IPS-20b (cell line): ENCODE measurements around the gene NPAS3.

Source experiments
- H3K27ac ChIP-seq: one replicate; pipeline ENCODE4 v1.5.1; 2013; ENCODE audit warnings: low read length
- H3K27me3 ChIP-seq: 2 replicates; pipeline ENCODE4 v1.6.1; 2013; ENCODE audit warnings: mild to moderate bottlenecking, low read length, inconsistent platforms; ENCODE audit not compliant: insufficient read depth
- H3K36me3 ChIP-seq: 2 replicates; pipeline ENCODE4 v1.6.1; 2013; ENCODE audit warnings: low read depth, mild to moderate bottlenecking, inconsistent platforms, low read length, moderate library complexity; ENCODE audit not compliant: insufficient read depth
- H3K4me1 ChIP-seq: 2 replicates; pipeline ENCODE4 v1.6.1; 2013; ENCODE audit warnings: mild to moderate bottlenecking, control low read depth, inconsistent platforms, low read length, moderate library complexity; ENCODE audit not compliant: insufficient read depth
- H3K4me3 ChIP-seq: 2 replicates; pipeline ENCODE4 v1.5.1; 2013; ENCODE audit warnings: mild to moderate bottlenecking, low read length, inconsistent platforms
- H3K9ac ChIP-seq: 2 replicates; pipeline ENCODE4 v1.6.1; 2013; ENCODE audit warnings: low read depth, mild to moderate bottlenecking, inconsistent platforms, low read length, moderate library complexity
- H3K9me3 ChIP-seq: 2 replicates; pipeline ENCODE4 v1.6.1; 2013; ENCODE audit warnings: mild to moderate bottlenecking, low read depth, low read length, inconsistent platforms; ENCODE audit not compliant: insufficient read depth

The NPAS3 gene

GRCh38 chr14:32941668-32942065 lies 3.0 kb downstream of the NPAS3 start:
- H3K27ac ChIP-seq: no peak overlapping the region
- H3K36me3 ChIP-seq: no peaks in the 10 kb centered on the region
- H3K27me3 ChIP-seq: peaks cover 43% of the 10 kb centered on the region
- H3K4me1 ChIP-seq: peaks cover 18% of the 10 kb centered on the region; the same call in 1 of the 2 replicates
- no peaks in the 10 kb centered on the region for H3K9me3 ChIP-seq
- H3K9ac ChIP-seq: no peak overlapping the region
- no peak overlapping the region for H3K4me3 ChIP-seq

- no peak overlapping the region for H3K27ac ChIP-seq
- H3K27me3 ChIP-seq: peaks cover 4% of the 10 kb centered on the region; the same call in 1 of the 2 replicates
- no peaks in the 10 kb centered on the region for H3K9me3 ChIP-seq
- no peak overlapping the region for H3K4me3 ChIP-seq
- no peak overlapping the region for H3K9ac ChIP-seq
- H3K36me3 ChIP-seq: no peaks in the 10 kb centered on the region
- H3K4me1 ChIP-seq: no peaks in the 10 kb centered on the region
Observed at GRCh38 chr14:32947081-32947480, 8.4 kb downstream of the NPAS3 start.

- Histone ChIP-seq H3K4me3 (no peak overlapping the region), H3K9me3 (no peaks in the 10 kb centered on the region), H3K4me1 (no peaks in the 10 kb centered on the region), H3K36me3 (no peaks in the 10 kb centered on the region), H3K27ac (no peak overlapping the region), H3K9ac (no peak overlapping the region), H3K27me3 (no peaks in the 10 kb centered on the region)
Observed at GRCh38 chr14:32947792-32948191, 9.1 kb downstream of the NPAS3 start.

- Histone ChIP-seq H3K4me3 (no peak overlapping the region), H3K27me3 (no peaks in the 10 kb centered on the region), H3K9me3 (no peaks in the 10 kb centered on the region), H3K4me1 (no peaks in the 10 kb centered on the region), H3K36me3 (no peaks in the 10 kb centered on the region), H3K9ac (no peak overlapping the region), H3K27ac (no peak overlapping the region)
Observed at GRCh38 chr14:32950584-32950983, 11.9 kb downstream of the NPAS3 start.

GRCh38 chr14:32967421-32967820 lies 28.7 kb downstream of the NPAS3 start:
- H3K9me3 ChIP-seq: no peaks in the 10 kb centered on the region
- no peak overlapping the region for H3K4me3 ChIP-seq
- H3K4me1 ChIP-seq: no peaks in the 10 kb centered on the region
- H3K9ac ChIP-seq: no peak overlapping the region
- no peak overlapping the region for H3K27ac ChIP-seq
- no peaks in the 10 kb centered on the region for H3K36me3 ChIP-seq
- no peaks in the 10 kb centered on the region for H3K27me3 ChIP-seq

GRCh38 chr14:32968972-32969544 lies 30.4 kb downstream of the NPAS3 start:
- Histone ChIP-seq H3K9ac (no peak overlapping the region), H3K36me3 (no peaks in the 10 kb centered on the region), H3K4me1 (no peaks in the 10 kb centered on the region), H3K27me3 (no peaks in the 10 kb centered on the region), H3K4me3 (no peak overlapping the region), H3K9me3 (no peaks in the 10 kb centered on the region), H3K27ac (no peak overlapping the region)

- H3K27ac ChIP-seq: no peak overlapping the region
- no peaks in the 10 kb centered on the region for H3K4me1 ChIP-seq
- no peaks in the 10 kb centered on the region for H3K27me3 ChIP-seq
- H3K36me3 ChIP-seq: no peaks in the 10 kb centered on the region
- no peak overlapping the region for H3K9ac ChIP-seq
- H3K9me3 ChIP-seq: no peaks in the 10 kb centered on the region
- H3K4me3 ChIP-seq: no peak overlapping the region
Observed at GRCh38 chr14:32977913-32978312, 39.2 kb downstream of the NPAS3 start.

GRCh38 chr14:32978691-32979255 lies 40.1 kb downstream of the NPAS3 start:
- Histone ChIP-seq H3K4me1 (no peaks in the 10 kb centered on the region), H3K27me3 (no peaks in the 10 kb centered on the region), H3K9ac (no peak overlapping the region), H3K4me3 (no peak overlapping the region), H3K9me3 (no peaks in the 10 kb centered on the region), H3K36me3 (no peaks in the 10 kb centered on the region), H3K27ac (no peak overlapping the region)

GRCh38 chr14:32980178-32980901 lies 41.7 kb downstream of the NPAS3 start:
- H3K9me3 ChIP-seq: no peaks in the 10 kb centered on the region
- H3K36me3 ChIP-seq: no peaks in the 10 kb centered on the region
- no peaks in the 10 kb centered on the region for H3K27me3 ChIP-seq
- no peak overlapping the region for H3K27ac ChIP-seq
- no peak overlapping the region for H3K4me3 ChIP-seq
- no peak overlapping the region for H3K9ac ChIP-seq
- H3K4me1 ChIP-seq: no peaks in the 10 kb centered on the region

- H3K27me3 ChIP-seq: no peaks in the 10 kb centered on the region
- no peaks in the 10 kb centered on the region; the same call in 1 of the 2 replicates for H3K4me1 ChIP-seq
- H3K36me3 ChIP-seq: no peaks in the 10 kb centered on the region
- H3K9ac ChIP-seq: no peak overlapping the region
- H3K27ac ChIP-seq: no peak overlapping the region
- no peaks in the 10 kb centered on the region for H3K9me3 ChIP-seq
- no peak overlapping the region for H3K4me3 ChIP-seq
Observed at GRCh38 chr14:32980902-32981501, 42.3 kb downstream of the NPAS3 start.

GRCh38 chr14:32984241-32984930 lies 45.7 kb downstream of the NPAS3 start:
- Histone ChIP-seq H3K27ac (no peak overlapping the region), H3K36me3 (no peaks in the 10 kb centered on the region), H3K4me1 (peaks cover 5% of the 10 kb centered on the region; the same call in 1 of the 2 replicates), H3K9me3 (no peaks in the 10 kb centered on the region), H3K27me3 (no peaks in the 10 kb centered on the region), H3K4me3 (no peak overlapping the region), H3K9ac (no peak overlapping the region)
